H9 (cell line): Measurements from ENCODE around the gene TTC7B. TPM values are rescaled to one million over a fixed set of nuclear protein-coding genes. Genes with fewer than 3 reads are reported as not detected.

Experiments
- DNase-seq: peaks from one replicate; pipeline ENCODE4 v3.0.0-alpha.2; 2017
- H2AFZ ChIP-seq: one replicate; pipeline ENCODE4 v1.6.1; 2013; ENCODE audit warnings: mild to moderate bottlenecking, low read length, control low read depth, moderate library complexity
- H2AK5ac ChIP-seq: 2 replicates; pipeline ENCODE4 v1.6.1; 2013; ENCODE audit warnings: low read length, control low read depth, mixed read lengths; ENCODE audit not compliant: insufficient read length
- H2BK120ac ChIP-seq: one replicate; pipeline ENCODE4 v1.6.1; 2013; ENCODE audit warnings: low read depth, mild to moderate bottlenecking, low read length, control low read depth, inconsistent platforms; ENCODE audit not compliant: poor library complexity, severe bottlenecking
- H2BK12ac ChIP-seq: 2 replicates; pipeline ENCODE4 v1.6.1; 2013; ENCODE audit warnings: low read length, control low read depth, mixed read lengths, low read depth; ENCODE audit not compliant: insufficient read length
- H2BK15ac ChIP-seq: 2 replicates; pipeline ENCODE4 v1.6.1; 2013; ENCODE audit warnings: low read depth, low read length, control low read depth
- H2BK20ac ChIP-seq: one replicate; pipeline ENCODE4 v1.6.1; 2013; ENCODE audit warnings: low read depth, mild to moderate bottlenecking, low read length, control low read depth, inconsistent platforms; ENCODE audit not compliant: poor library complexity, severe bottlenecking
- H2BK5ac ChIP-seq: 2 replicates; pipeline ENCODE4 v1.6.1; 2013; ENCODE audit warnings: low read length, control low read depth, mixed read lengths; ENCODE audit not compliant: insufficient read length
- H3K14ac ChIP-seq: 2 replicates; pipeline ENCODE4 v1.6.1; 2013; ENCODE audit warnings: low read length, control low read depth; ENCODE audit not compliant: insufficient read depth
- H3K18ac ChIP-seq: 2 replicates; pipeline ENCODE4 v1.6.1; 2013; ENCODE audit warnings: low read depth, mild to moderate bottlenecking, mixed read lengths, low read length, control low read depth; ENCODE audit not compliant: insufficient read length
- H3K23ac ChIP-seq: 2 replicates; pipeline ENCODE4 v1.6.1; 2013; ENCODE audit warnings: low read length, control low read depth, mixed read lengths, low read depth; ENCODE audit not compliant: insufficient read length
- H3K23me2 ChIP-seq: 2 replicates; pipeline ENCODE4 v1.6.1; 2013; ENCODE audit warnings: low read depth, mild to moderate bottlenecking, mixed read lengths, low read length, control low read depth; ENCODE audit not compliant: insufficient read length, poor library complexity, severe bottlenecking
- H3K27ac ChIP-seq: 2 replicates; pipeline ENCODE4 v1.5.1; 2013; ENCODE audit warnings: low read length, control low read depth, mixed read lengths, low read depth; ENCODE audit not compliant: insufficient read length
- H3K27me3 ChIP-seq: 2 replicates; pipeline ENCODE4 v1.6.1; 2013; ENCODE audit warnings: low read length, control low read depth, inconsistent platforms; ENCODE audit not compliant: insufficient read depth
- H3K4ac ChIP-seq: 2 replicates; pipeline ENCODE4 v1.6.1; 2013; ENCODE audit warnings: low read depth, mild to moderate bottlenecking, control low read depth, inconsistent platforms, low read length, moderate library complexity
- H3K4me1 ChIP-seq: 2 replicates; pipeline ENCODE4 v1.6.1; 2013; ENCODE audit warnings: low read length, control low read depth, inconsistent platforms; ENCODE audit not compliant: insufficient read depth
- H3K4me2 ChIP-seq: 2 replicates; pipeline ENCODE4 v1.6.1; 2013; ENCODE audit warnings: low read length, control low read depth, mixed read lengths; ENCODE audit not compliant: insufficient read length, insufficient read depth
- H3K56ac ChIP-seq: 2 replicates; pipeline ENCODE4 v1.6.1; 2013; ENCODE audit warnings: low read depth, mild to moderate bottlenecking, mixed read lengths, low read length, control low read depth; ENCODE audit not compliant: insufficient read length
- H3K79me1 ChIP-seq: 2 replicates; pipeline ENCODE4 v1.6.1; 2013; ENCODE audit warnings: low read depth, mild to moderate bottlenecking, moderate library complexity, low read length, control low read depth, inconsistent platforms; ENCODE audit not compliant: insufficient read depth, poor library complexity, severe bottlenecking
- H3K79me2 ChIP-seq: 2 replicates; pipeline ENCODE4 v1.6.1; 2013; ENCODE audit warnings: low read length, control low read depth, inconsistent platforms; ENCODE audit not compliant: insufficient read depth
- H3K9ac ChIP-seq: 2 replicates; pipeline ENCODE4 v1.6.1; 2013; ENCODE audit warnings: low read length, control low read depth, mixed read lengths; ENCODE audit not compliant: insufficient read length; ENCODE audit errors: extremely low read depth
- H3K9me3 ChIP-seq: one replicate; pipeline ENCODE4 v1.6.1; 2013; ENCODE audit warnings: low read depth, low read length, inconsistent platforms; ENCODE audit not compliant: control insufficient read depth
- H3T11ph ChIP-seq: one replicate; pipeline ENCODE4 v1.6.1; 2013; ENCODE audit warnings: mild to moderate bottlenecking, low read length, control low read depth, inconsistent platforms
- H4K20me1 ChIP-seq: one replicate; pipeline ENCODE4 v1.6.1; 2013; ENCODE audit not compliant: control insufficient read depth, insufficient read length, insufficient read depth
- H4K5ac ChIP-seq: 2 replicates; pipeline ENCODE4 v1.6.1; 2013; ENCODE audit warnings: low read depth, mild to moderate bottlenecking, mixed read lengths, low read length, control low read depth; ENCODE audit not compliant: insufficient read length
- H4K8ac ChIP-seq: replicated peaks from 2 replicates; pipeline ENCODE4 v1.6.1; 2013; ENCODE audit warnings: low read length, control low read depth, mixed read lengths, low read depth; ENCODE audit not compliant: insufficient read length
- H4K91ac ChIP-seq: 2 replicates; pipeline ENCODE4 v1.6.1; 2013; ENCODE audit warnings: low read depth, mild to moderate bottlenecking, moderate library complexity, mixed read lengths, low read length, control low read depth; ENCODE audit not compliant: insufficient read length
- H3K27ac Mint-ChIP-seq, 3 experiments: 2 replicates in 2 of 3; 3 replicates in 1 of 3; pipeline ENCODE4 v1.8.0; 2020 to 2021; ENCODE audit warnings: mixed read lengths in 3 of 3, mild to moderate bottlenecking in 1 of 3, moderate library complexity in 1 of 3
- H3K27me3 Mint-ChIP-seq: 2 replicates; pipeline ENCODE4 v1.8.0; 2021; ENCODE audit warnings: low read depth, mild to moderate bottlenecking, moderate library complexity, mixed read lengths
- H3K36me3 Mint-ChIP-seq, 3 experiments: 2 replicates in 2 of 3; 3 replicates in 1 of 3; pipeline ENCODE4 v1.8.0; 2020 to 2021; ENCODE audit warnings: low read depth in 3 of 3, mixed read lengths in 3 of 3; ENCODE audit not compliant: insufficient read depth in 1 of 3
- H3K4me1 Mint-ChIP-seq, 2 experiments: 2 replicates each; pipeline ENCODE4 v1.8.0; 2020; ENCODE audit warnings: mixed read lengths in 2 of 2
- H3K4me3 Mint-ChIP-seq, 2 experiments: 2 replicates in 1 of 2; 3 replicates in 1 of 2; pipeline ENCODE4 v1.8.0; 2020 to 2021; ENCODE audit warnings: mild to moderate bottlenecking in 2 of 2, mixed read lengths in 2 of 2, moderate library complexity in 1 of 2
- H3K9me3 Mint-ChIP-seq, 2 experiments: 2 replicates in 1 of 2; 3 replicates in 1 of 2; pipeline ENCODE4 v1.8.0; 2020; ENCODE audit warnings: mild to moderate bottlenecking in 2 of 2, mixed read lengths in 2 of 2, moderate library complexity in 1 of 2
- CTCF ChIP-seq: fragments of 200-600 bp; sonication (generic); conservative IDR thresholded peaks from 3 replicates; pipeline ENCODE4 v1.8.0; 2021; ENCODE audit warnings: antibody characterized with exemption, mild to moderate bottlenecking
- WGBS: extraction: QIAGEN DNeasy Blood & Tissue Kit; methylation state at CpG from one replicate; pipeline ENCODE4 v1.1.7; 2013; ENCODE audit warnings: missing lambda C conversion rate, low lambda C conversion rate, mixed read lengths; ENCODE audit not compliant: insufficient read length; ENCODE audit errors: extremely low coverage; 5-methylcytosine and 5-hydroxymethylcytosine counted together
- total RNA-seq: library from RNA; stranded (reverse); gene quantifications from 2 replicates; pipeline ENCODE4 v1.2.1, GENCODE V29; 2021

Gene TTC7B
- total RNA-seq, 1 experiment from 2014 or later, result 33.7 TPM

- Histone ChIP-seq H2BK15ac (no peak overlapping the region), H3K79me2 (no peaks in the 10 kb centered on the region), H2BK120ac (no peak overlapping the region), H3K4ac (no peak overlapping the region), H3K56ac (no peak overlapping the region), H3K27ac (no peak overlapping the region), H2BK20ac (no peak overlapping the region), H3K23me2 (no peaks in the 10 kb centered on the region), H3K4me2 (no peak overlapping the region), H3K14ac (no peak overlapping the region), H3K9ac (no peak overlapping the region), H2AFZ (no peak overlapping the region), H2AK5ac (no peak overlapping the region), H3K18ac (no peak overlapping the region), H4K8ac (no peak overlapping the region), H2BK5ac (no peak overlapping the region), H3K9me3 (no peaks in the 10 kb centered on the region), H4K5ac (no peak overlapping the region), H3K4me1 (no peaks in the 10 kb centered on the region), H2BK12ac (no peak overlapping the region), H3K79me1 (no peaks in the 10 kb centered on the region), H4K91ac (no peak overlapping the region), H3K23ac (no peak overlapping the region), H4K20me1 (no peaks in the 10 kb centered on the region), H3T11ph (no peak overlapping the region), H3K27me3 (no peaks in the 10 kb centered on the region)
- Mint-ChIP-seq H3K36me3 (no peaks in the 10 kb centered on the region; a peak in 1 of 7 replicates), H3K27me3 (no peaks in the 10 kb centered on the region; the same call in 1 of the 2 replicates), H3K4me3 (no peak overlapping the region), H3K9me3 (no peaks in the 10 kb centered on the region), H3K27ac (peak overlapping the region in 1 of 3 experiments; percentile 89; a peak in 1 of 7 replicates), H3K4me1 (peaks cover 10 to 14% of the 10 kb centered on the region in 2 experiments)
- no CpG with 5 or more reads among the region's 6 CpGs for WGBS
- TF ChIP-seq CTCF, result no peak
- DNase-seq, result no peak
Measured at GRCh38 chr14:90739318-90740068, 76.7 kb downstream of the TTC7B start.
